ENCODE measurements around the gene CPNE2.

The CPNE2 gene

DNA sequence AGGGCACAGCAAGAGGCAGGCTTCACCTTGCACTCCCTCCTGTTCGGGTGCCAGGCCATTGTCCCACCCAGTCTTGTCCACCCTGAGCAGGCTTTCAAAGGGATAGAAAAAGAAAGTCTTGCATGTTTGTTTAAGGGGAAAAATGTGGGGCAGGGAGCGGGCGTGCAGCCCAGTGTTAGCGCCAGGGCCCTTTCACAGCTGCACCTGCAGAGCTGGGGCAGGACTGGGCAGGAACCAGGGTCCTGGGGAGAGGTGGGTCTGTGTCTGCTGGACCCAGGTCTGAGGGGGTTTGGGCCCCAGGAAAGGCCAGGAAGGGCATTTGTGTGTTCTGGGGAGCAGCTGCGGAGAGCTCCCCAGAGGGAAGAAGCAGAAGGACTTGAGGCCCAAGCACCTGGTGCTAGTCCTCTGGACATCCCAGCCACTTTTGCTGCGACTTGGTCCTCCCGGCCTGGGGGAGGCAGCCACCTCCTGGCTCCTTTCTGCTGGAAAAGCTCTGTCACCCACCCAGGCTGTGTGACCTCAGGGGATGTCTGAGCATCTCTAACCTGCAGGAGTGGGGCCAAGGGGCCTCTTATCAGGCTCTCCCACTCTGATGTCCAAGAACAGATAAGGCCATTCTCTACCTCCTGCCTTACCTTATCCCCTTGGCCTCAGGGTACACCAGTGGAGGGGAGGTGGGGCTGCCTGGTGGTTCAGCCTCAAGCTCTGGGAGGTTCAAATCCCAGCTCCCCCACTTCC, 48.7 kb downstream of the CPNE2 start:
- H3K9ac ChIP-seq (ENCODE audit: low read depth, low read length), result no peak overlapping the region
- no peaks in the 10 kb centered on the region for H3K79me2 ChIP-seq (ENCODE audit: insufficient read depth, low read length)
- TF ChIP-seq, protein P1, sequence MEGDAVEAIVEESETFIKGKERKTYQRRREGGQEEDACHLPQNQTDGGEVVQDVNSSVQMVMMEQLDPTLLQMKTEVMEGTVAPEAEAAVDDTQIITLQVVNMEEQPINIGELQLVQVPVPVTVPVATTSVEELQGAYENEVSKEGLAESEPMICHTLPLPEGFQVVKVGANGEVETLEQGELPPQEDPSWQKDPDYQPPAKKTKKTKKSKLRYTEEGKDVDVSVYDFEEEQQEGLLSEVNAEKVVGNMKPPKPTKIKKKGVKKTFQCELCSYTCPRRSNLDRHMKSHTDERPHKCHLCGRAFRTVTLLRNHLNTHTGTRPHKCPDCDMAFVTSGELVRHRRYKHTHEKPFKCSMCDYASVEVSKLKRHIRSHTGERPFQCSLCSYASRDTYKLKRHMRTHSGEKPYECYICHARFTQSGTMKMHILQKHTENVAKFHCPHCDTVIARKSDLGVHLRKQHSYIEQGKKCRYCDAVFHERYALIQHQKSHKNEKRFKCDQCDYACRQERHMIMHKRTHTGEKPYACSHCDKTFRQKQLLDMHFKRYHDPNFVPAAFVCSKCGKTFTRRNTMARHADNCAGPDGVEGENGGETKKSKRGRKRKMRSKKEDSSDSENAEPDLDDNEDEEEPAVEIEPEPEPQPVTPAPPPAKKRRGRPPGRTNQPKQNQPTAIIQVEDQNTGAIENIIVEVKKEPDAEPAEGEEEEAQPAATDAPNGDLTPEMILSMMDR (IDR thresholded peaks at IDR 0.05; ENCODE audit: borderline replicate concordance, extremely low read depth, low read length, poor library complexity, severe bottlenecking), result no peak
- no peak for TF ChIP-seq EZH2 (IDR thresholded peaks at IDR 0.05; ENCODE audit: borderline replicate concordance, low read depth, low read length, severe bottlenecking)
- DNase-seq, result no peak
- peaks cover 23% of the 10 kb centered on the region for H3K4me1 ChIP-seq (ENCODE audit: insufficient read depth, low read length)
- no peak overlapping the region for H2AFZ ChIP-seq (ENCODE audit: low read depth, low read length)
- peak overlapping the region; percentile 67 for H3K27ac ChIP-seq (ENCODE audit: low read length)
- no peaks in the 10 kb centered on the region for H3K9me3 ChIP-seq (ENCODE audit: insufficient read depth, low read length, severe bottlenecking)
- no peak overlapping the region for H3K4me2 ChIP-seq (ENCODE audit: insufficient read depth, low read length)
- ATAC-seq (ENCODE audit: insufficient read depth, low read depth), result no peak
- no peaks in the 10 kb centered on the region for H3K27me3 ChIP-seq (ENCODE audit: insufficient read depth, low read length, poor library complexity)
- no peak overlapping the region for H3K4me3 ChIP-seq (ENCODE audit: low read depth in 1 of 2, low read length in 2 of 2)
- H4K20me1 ChIP-seq (ENCODE audit: insufficient read depth, low read length), result no peaks in the 10 kb centered on the region
- H3K36me3 ChIP-seq (ENCODE audit: insufficient read depth, low read length), result no peaks in the 10 kb centered on the region

DNA sequence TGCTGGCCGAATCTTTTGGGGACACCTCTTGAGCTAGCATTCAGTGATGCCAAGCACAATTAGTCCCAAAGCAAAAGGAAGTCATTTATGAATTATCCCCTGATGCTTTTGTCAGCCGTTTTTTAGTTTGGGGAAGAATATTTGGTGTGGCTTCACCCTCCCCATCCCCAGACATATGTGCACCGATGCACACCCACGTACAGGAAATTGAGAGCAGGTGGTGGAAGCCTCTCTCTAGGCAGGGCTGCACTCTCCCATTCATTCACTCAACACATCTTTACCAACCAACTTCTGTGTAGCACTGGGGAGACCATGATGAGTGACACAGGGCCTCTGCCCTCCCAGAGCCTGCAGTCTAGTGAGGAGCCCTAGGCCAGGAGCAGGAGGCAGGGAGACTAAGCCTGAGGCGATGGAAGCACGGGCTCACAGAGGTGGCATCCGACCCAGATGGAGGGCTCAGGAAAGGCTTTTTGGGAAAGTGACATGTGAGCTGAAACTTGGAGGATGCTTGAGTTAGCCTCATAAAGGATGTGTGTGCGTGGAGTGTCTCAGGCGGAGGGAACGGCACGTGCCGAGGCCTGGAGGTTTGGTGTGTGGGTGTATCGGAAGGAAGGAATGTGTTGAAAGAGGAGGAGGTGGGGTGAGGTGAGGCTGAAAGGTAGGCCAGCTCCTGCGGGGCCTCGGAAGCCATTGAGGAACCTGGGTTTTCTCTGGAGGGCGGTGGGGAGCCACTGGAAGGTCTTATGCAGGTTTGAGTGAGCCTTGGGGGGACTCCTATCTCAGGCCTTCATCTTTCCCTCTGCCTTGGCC, 49.6 kb downstream of the CPNE2 start:
- DNase-seq, result peak; percentile 45
- Histone ChIP-seq H3K27ac (ENCODE audit: low read length) (peak overlapping the region; percentile 67), H2AFZ (ENCODE audit: low read depth, low read length) (no peak overlapping the region; the same call in none of the 2 replicates), H4K20me1 (ENCODE audit: insufficient read depth, low read length) (no peaks in the 10 kb centered on the region; the same call in 1 of the 2 replicates), H3K9ac (ENCODE audit: low read depth, low read length) (no peak overlapping the region), H3K9me3 (ENCODE audit: insufficient read depth, low read length, severe bottlenecking) (no peaks in the 10 kb centered on the region), H3K4me2 (ENCODE audit: insufficient read depth, low read length) (no peak overlapping the region), H3K79me2 (ENCODE audit: insufficient read depth, low read length) (no peaks in the 10 kb centered on the region), H3K36me3 (ENCODE audit: insufficient read depth, low read length) (no peaks in the 10 kb centered on the region), H3K4me3 (ENCODE audit: low read depth in 1 of 2, low read length in 2 of 2) (no peak overlapping the region), H3K4me1 (ENCODE audit: insufficient read depth, low read length) (peaks cover 23% of the 10 kb centered on the region), H3K27me3 (ENCODE audit: insufficient read depth, low read length, poor library complexity) (no peaks in the 10 kb centered on the region)
- peak; percentile 75 for ATAC-seq (ENCODE audit: insufficient read depth, low read depth)
- no peak for TF ChIP-seq EZH2 (IDR thresholded peaks at IDR 0.05; ENCODE audit: borderline replicate concordance, low read depth, low read length, severe bottlenecking)
- TF ChIP-seq, protein P1 (IDR thresholded peaks at IDR 0.05; ENCODE audit: borderline replicate concordance, extremely low read depth, low read length, poor library complexity, severe bottlenecking), result no peak

DNA sequence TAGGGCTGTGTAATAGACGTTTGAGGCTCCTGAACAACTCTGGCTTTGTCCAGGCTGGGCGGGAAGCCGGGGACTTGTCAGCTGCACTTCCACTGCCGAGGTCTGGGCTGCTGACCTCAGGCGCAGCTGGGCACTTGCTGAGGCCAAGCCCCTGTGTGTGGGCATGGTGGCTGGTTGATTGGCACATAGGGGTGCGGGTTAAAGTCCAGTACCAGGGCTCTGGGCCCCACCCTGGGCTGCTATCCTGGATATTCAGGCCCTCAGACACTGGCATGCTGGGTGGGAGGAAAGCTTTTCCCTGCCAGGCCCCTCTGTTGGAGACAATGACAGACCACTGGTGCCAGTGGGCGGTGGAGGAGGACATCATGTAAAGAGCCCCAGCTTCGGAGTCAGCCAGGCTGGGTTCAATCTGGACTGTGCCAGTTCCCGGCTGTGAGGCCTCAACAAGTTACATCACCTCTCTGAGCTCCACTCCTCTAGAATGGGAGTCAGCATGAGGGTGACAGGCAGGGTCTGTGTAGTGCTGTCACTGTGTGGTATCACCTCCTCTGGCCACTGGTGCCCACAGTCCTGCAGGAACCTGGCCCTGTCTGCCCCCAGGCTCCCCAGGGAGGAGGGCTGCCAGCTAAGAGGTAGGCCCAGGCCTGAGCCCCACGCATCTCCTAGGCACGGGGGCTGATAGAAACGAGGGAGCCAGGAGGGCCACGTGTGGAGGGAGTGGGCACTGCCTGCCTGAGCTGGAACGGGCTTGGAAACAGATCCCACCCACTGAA, 51.0 kb downstream of the CPNE2 start:
- Histone ChIP-seq H3K79me2 (ENCODE audit: insufficient read depth, low read length) (no peaks in the 10 kb centered on the region), H3K27ac (ENCODE audit: low read length) (no peak overlapping the region), H4K20me1 (ENCODE audit: insufficient read depth, low read length) (no peaks in the 10 kb centered on the region; the same call in 1 of the 2 replicates), H3K27me3 (ENCODE audit: insufficient read depth, low read length, poor library complexity) (no peaks in the 10 kb centered on the region), H3K4me3 (ENCODE audit: low read depth in 1 of 2, low read length in 2 of 2) (no peak overlapping the region), H3K9ac (ENCODE audit: low read depth, low read length) (no peak overlapping the region), H3K9me3 (ENCODE audit: insufficient read depth, low read length, severe bottlenecking) (no peaks in the 10 kb centered on the region), H3K4me2 (ENCODE audit: insufficient read depth, low read length) (no peak overlapping the region), H3K36me3 (ENCODE audit: insufficient read depth, low read length) (no peaks in the 10 kb centered on the region), H3K4me1 (ENCODE audit: insufficient read depth, low read length) (peaks cover 23% of the 10 kb centered on the region), H2AFZ (ENCODE audit: low read depth, low read length) (no peak overlapping the region)
- no peak for TF ChIP-seq EZH2 (IDR thresholded peaks at IDR 0.05; ENCODE audit: borderline replicate concordance, low read depth, low read length, severe bottlenecking)
- TF ChIP-seq, protein P1 (IDR thresholded peaks at IDR 0.05; ENCODE audit: borderline replicate concordance, extremely low read depth, low read length, poor library complexity, severe bottlenecking), result no peak
- ATAC-seq (ENCODE audit: insufficient read depth, low read depth) (no peak), DNase-seq (no peak)

All from DND-41 (cell line).